ENCODE measurements around the gene ACTL8. TPM values are rescaled to one million over a fixed set of nuclear protein-coding genes. Genes with fewer than 3 reads are reported as not detected.
A peak's percentile ranks its signal among the peaks of the same experiment; 100 is the strongest.

The ACTL8 gene
- 0.15 TPM in 1 of 2 replicates, not detected in the other for total RNA-seq (ENCODE audit: low replicate concordance)

- Histone ChIP-seq H3K79me2 (ENCODE audit: low read depth) (no peaks in the 10 kb centered on the region), H3K27me3 (no peaks in the 10 kb centered on the region), H3K4me1 (no peaks in the 10 kb centered on the region), H3K4me2 (no peak within 1 kb of the TSS), H3K36me3 (no peaks in the 10 kb centered on the region), H3K9me3 (ENCODE audit: low read depth) (peaks cover 15% of the 10 kb centered on the region), H3K9ac (no peak within 1 kb of the TSS), H3K27ac (no peak within 1 kb of the TSS), H4K20me1 (ENCODE audit: low read depth) (no peaks in the 10 kb centered on the region), H3F3A (ENCODE audit: low read depth) (no peaks in the 10 kb centered on the region), H2AFZ (replicated peaks) (no peak within 1 kb of the TSS), H3K4me3 (no peak within 1 kb of the TSS)
- H3K36me3 Mint-ChIP-seq, result peaks cover 4% of the 10 kb centered on the region
- TF ChIP-seq EZH2 (IDR thresholded peaks at IDR 0.05), result no peak
- peak; percentile 25 for TF ChIP-seq CTCF (IDR thresholded peaks at IDR 0.05)
- no peak within 1 kb of the TSS for H3K4me3 Mint-ChIP-seq
- H3K9me3 Mint-ChIP-seq, result peaks cover 44% of the 10 kb centered on the region
- peaks cover 1% of the 10 kb centered on the region for H3K4me1 Mint-ChIP-seq
- no peak within 1 kb of the TSS for H3K27ac Mint-ChIP-seq
- H3K27me3 Mint-ChIP-seq (ENCODE audit: insufficient read depth, low read depth), result peaks cover 5% of the 10 kb centered on the region
- DNase-seq (ENCODE audit: low spot score), result no peak
These were observed at the start of gene ACTL8 for GRCh38 chr1:17755120-17755519. TSS of gene ACTL8 (plus strand) at chr1:17755333. CDS start at chr1:17823009, 67,676 bp downstream.

- H3K4me1 Mint-ChIP-seq, result peaks cover 29% of the 10 kb centered on the region
- Histone ChIP-seq H3F3A (ENCODE audit: low read depth) (peaks cover 2% of the 10 kb centered on the region), H4K20me1 (ENCODE audit: low read depth) (peaks cover 3% of the 10 kb centered on the region), H3K4me3 (no peak overlapping the region), H3K4me2 (no peak overlapping the region), H3K4me1 (peaks cover 17% of the 10 kb centered on the region), H3K36me3 (no peaks in the 10 kb centered on the region), H2AFZ (replicated peaks) (no peak overlapping the region), H3K9me3 (ENCODE audit: low read depth) (no peaks in the 10 kb centered on the region), H3K9ac (no peak overlapping the region), H3K79me2 (ENCODE audit: low read depth) (no peaks in the 10 kb centered on the region), H3K27ac (no peak overlapping the region), H3K27me3 (no peaks in the 10 kb centered on the region)
- no peak for TF ChIP-seq EZH2 (IDR thresholded peaks at IDR 0.05)
- TF ChIP-seq CTCF (IDR thresholded peaks at IDR 0.05), result no peak
- no peak for TF ChIP-seq EZH2phosphoT487 (IDR thresholded peaks at IDR 0.05)
- H3K27me3 Mint-ChIP-seq (ENCODE audit: insufficient read depth, low read depth), result peaks cover 5% of the 10 kb centered on the region
- H3K27ac Mint-ChIP-seq, result no peak overlapping the region
- H3K4me3 Mint-ChIP-seq, result no peak overlapping the region
- H3K36me3 Mint-ChIP-seq, result no peaks in the 10 kb centered on the region
- H3K9me3 Mint-ChIP-seq, result peaks cover 16% of the 10 kb centered on the region
- DNase-seq (ENCODE audit: low spot score), result peak; percentile 32
These were observed 48.7 kb upstream of the ACTL8 start for GRCh38 chr1:17706445-17706844.

- H3K27ac Mint-ChIP-seq, result no peak overlapping the region
- H3K9me3 Mint-ChIP-seq, result peaks cover 16% of the 10 kb centered on the region
- H3K4me1 Mint-ChIP-seq, result peaks cover 12% of the 10 kb centered on the region
- H3K4me3 Mint-ChIP-seq, result no peak overlapping the region
- no peaks in the 10 kb centered on the region for H3K36me3 Mint-ChIP-seq
- Histone ChIP-seq H3K4me1 (peaks cover 7% of the 10 kb centered on the region), H2AFZ (replicated peaks) (no peak overlapping the region), H3F3A (ENCODE audit: low read depth) (no peaks in the 10 kb centered on the region), H3K4me2 (no peak overlapping the region), H3K36me3 (no peaks in the 10 kb centered on the region), H3K79me2 (ENCODE audit: low read depth) (no peaks in the 10 kb centered on the region), H3K9me3 (ENCODE audit: low read depth) (no peaks in the 10 kb centered on the region), H3K9ac (no peak overlapping the region), H3K4me3 (no peak overlapping the region), H4K20me1 (ENCODE audit: low read depth) (no peaks in the 10 kb centered on the region), H3K27ac (no peak overlapping the region), H3K27me3 (no peaks in the 10 kb centered on the region)
- peaks cover 8% of the 10 kb centered on the region for H3K27me3 Mint-ChIP-seq (ENCODE audit: insufficient read depth, low read depth)
- DNase-seq (ENCODE audit: low spot score), result no peak
- no peak for TF ChIP-seq EZH2 (IDR thresholded peaks at IDR 0.05)
- TF ChIP-seq EZH2phosphoT487 (IDR thresholded peaks at IDR 0.05), result no peak
- TF ChIP-seq CTCF (IDR thresholded peaks at IDR 0.05), result no peak
These were observed 45.2 kb upstream of the ACTL8 start for GRCh38 chr1:17709981-17710380.

Measured in neural progenitor cell (in vitro differentiated cells).